Measurements from ENCODE around the gene KCTD1. TPM values are rescaled to one million over a fixed set of nuclear protein-coding genes. Genes with fewer than 3 reads are reported as not detected.

Gene KCTD1
- total and polyA plus RNA-seq, 10 of the 15 experiments (the other 5 are each of a cell fraction or from before 2014, with no cell fraction given), result 1.5 to 13.4 (median 5.5) TPM

- TF ChIP-seq CREB1 (IDR thresholded peaks at IDR 0.05; ENCODE audit: low read depth) (no peak), SMARCA5 (IDR thresholded peaks at IDR 0.05) (no peak), POLR2A (IDR thresholded peaks at IDR 0.05; ENCODE audit: low read depth, low read length) (no peak), ATF7 (IDR thresholded peaks at IDR 0.05; ENCODE audit: low read depth) (no peak), SIX5 (IDR thresholded peaks at IDR 0.05; ENCODE audit: low read depth, low read length, severe bottlenecking) (no peak)
- TF ChIP-seq, protein P1, sequence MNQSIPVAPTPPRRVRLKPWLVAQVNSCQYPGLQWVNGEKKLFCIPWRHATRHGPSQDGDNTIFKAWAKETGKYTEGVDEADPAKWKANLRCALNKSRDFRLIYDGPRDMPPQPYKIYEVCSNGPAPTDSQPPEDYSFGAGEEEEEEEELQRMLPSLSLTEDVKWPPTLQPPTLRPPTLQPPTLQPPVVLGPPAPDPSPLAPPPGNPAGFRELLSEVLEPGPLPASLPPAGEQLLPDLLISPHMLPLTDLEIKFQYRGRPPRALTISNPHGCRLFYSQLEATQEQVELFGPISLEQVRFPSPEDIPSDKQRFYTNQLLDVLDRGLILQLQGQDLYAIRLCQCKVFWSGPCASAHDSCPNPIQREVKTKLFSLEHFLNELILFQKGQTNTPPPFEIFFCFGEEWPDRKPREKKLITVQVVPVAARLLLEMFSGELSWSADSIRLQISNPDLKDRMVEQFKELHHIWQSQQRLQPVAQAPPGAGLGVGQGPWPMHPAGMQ (IDR thresholded peaks at IDR 0.05; ENCODE audit: borderline replicate concordance), result no peak
- TF ChIP-seq, protein P2, sequence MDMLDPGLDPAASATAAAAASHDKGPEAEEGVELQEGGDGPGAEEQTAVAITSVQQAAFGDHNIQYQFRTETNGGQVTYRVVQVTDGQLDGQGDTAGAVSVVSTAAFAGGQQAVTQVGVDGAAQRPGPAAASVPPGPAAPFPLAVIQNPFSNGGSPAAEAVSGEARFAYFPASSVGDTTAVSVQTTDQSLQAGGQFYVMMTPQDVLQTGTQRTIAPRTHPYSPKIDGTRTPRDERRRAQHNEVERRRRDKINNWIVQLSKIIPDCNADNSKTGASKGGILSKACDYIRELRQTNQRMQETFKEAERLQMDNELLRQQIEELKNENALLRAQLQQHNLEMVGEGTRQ (IDR thresholded peaks at IDR 0.05; ENCODE audit: borderline replicate concordance, low read depth, low read length), result no peak
- TF ChIP-seq, protein P3, sequence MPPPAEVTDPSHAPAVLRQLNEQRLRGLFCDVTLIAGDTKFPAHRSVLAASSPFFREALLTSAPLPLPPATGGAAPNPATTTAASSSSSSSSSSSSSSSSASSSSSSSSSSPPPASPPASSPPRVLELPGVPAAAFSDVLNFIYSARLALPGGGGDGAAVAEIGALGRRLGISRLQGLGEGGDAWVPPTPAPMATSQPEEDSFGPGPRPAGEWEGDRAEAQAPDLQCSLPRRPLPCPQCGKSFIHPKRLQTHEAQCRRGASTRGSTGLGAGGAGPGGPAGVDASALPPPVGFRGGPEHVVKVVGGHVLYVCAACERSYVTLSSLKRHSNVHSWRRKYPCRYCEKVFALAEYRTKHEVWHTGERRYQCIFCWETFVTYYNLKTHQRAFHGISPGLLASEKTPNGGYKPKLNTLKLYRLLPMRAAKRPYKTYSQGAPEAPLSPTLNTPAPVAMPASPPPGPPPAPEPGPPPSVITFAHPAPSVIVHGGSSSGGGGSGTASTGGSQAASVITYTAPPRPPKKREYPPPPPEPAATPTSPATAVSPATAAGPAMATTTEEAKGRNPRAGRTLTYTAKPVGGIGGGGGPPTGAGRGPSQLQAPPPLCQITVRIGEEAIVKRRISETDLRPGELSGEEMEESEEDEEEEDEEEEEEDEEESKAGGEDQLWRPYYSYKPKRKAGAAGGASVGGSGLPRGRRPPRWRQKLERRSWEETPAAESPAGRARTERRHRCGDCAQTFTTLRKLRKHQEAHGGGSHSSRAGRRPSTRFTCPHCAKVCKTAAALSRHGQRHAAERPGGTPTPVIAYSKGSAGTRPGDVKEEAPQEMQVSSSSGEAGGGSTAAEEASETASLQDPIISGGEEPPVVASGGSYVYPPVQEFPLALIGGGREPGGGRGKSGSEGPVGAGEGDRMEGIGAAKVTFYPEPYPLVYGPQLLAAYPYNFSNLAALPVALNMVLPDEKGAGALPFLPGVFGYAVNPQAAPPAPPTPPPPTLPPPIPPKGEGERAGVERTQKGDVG (CRISPR knock-in tag; IDR thresholded peaks at IDR 0.05), result no peak
These were observed 27.5 kb upstream of the KCTD1 start (continued) for GRCh38 chr18:26575865-26576217.
